ENCODE measurements around the gene EPS8L2. TPM values are rescaled to one million over a fixed set of nuclear protein-coding genes. Genes with fewer than 3 reads are reported as not detected.

EPS8L2 gene
- total and polyA plus RNA-seq, 9 of the 15 experiments (the other 6 are each of a cell fraction or from before 2014, with no cell fraction given): 0.75 to 17.0 (median 3.7) TPM

DNA sequence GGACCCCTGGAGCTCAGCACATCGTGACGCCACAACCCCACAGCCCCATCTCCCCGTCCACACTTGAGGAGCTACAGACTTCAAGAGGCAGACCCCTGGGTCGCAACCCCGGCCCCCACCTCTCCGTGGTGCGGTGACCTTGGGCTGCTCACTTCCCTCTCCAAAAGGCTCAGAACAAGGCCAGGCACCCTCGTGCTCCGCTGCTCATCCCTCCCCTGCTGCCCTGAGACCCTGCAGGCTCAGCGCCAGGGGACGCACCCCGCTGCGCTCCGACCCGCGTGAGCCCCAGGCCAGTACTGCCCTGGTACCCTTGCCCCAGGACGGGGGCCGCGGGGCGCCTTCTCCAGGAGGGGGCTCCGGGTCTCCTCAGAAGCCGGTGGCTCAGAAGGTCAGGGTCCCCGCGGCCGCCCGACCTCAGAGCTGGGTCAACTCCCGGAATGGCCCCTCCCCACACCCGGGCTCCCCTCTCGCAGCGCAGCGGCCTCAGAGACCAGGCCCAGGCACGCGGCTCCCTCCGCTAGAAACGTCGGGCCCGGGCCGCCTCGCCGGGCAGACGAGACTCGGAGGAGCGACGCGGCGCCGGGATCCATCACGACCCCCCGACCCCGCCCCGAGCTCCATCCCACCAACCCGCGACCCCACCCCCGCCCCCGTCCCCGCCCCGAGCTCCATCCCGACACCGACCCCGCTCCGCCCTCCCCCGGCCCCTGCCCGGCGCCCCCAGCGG is 70.7 kb downstream of the EPS8L2 start (continued):
- TF ChIP-seq, protein P1, sequence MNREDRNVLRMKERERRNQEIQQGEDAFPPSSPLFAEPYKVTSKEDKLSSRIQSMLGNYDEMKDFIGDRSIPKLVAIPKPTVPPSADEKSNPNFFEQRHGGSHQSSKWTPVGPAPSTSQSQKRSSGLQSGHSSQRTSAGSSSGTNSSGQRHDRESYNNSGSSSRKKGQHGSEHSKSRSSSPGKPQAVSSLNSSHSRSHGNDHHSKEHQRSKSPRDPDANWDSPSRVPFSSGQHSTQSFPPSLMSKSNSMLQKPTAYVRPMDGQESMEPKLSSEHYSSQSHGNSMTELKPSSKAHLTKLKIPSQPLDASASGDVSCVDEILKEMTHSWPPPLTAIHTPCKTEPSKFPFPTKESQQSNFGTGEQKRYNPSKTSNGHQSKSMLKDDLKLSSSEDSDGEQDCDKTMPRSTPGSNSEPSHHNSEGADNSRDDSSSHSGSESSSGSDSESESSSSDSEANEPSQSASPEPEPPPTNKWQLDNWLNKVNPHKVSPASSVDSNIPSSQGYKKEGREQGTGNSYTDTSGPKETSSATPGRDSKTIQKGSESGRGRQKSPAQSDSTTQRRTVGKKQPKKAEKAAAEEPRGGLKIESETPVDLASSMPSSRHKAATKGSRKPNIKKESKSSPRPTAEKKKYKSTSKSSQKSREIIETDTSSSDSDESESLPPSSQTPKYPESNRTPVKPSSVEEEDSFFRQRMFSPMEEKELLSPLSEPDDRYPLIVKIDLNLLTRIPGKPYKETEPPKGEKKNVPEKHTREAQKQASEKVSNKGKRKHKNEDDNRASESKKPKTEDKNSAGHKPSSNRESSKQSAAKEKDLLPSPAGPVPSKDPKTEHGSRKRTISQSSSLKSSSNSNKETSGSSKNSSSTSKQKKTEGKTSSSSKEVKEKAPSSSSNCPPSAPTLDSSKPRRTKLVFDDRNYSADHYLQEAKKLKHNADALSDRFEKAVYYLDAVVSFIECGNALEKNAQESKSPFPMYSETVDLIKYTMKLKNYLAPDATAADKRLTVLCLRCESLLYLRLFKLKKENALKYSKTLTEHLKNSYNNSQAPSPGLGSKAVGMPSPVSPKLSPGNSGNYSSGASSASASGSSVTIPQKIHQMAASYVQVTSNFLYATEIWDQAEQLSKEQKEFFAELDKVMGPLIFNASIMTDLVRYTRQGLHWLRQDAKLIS (CRISPR knock-in tag; IDR thresholded peaks at IDR 0.05): peak; percentile 84; the same call in 1 of the 2 replicates
- TF ChIP-seq MTA1 (IDR thresholded peaks at IDR 0.05; ENCODE audit: borderline replicate concordance) (no peak), FIP1L1 (IDR thresholded peaks at IDR 0.05; ENCODE audit: low read depth, low read length, poor library complexity, severe bottlenecking) (peak; percentile 58), MCM7 (IDR thresholded peaks at IDR 0.05) (no peak), ZFP30 (CRISPR knock-in tag; IDR thresholded peaks at IDR 0.05; ENCODE audit: borderline replicate concordance) (no peak), SAFB2 (IDR thresholded peaks at IDR 0.05; ENCODE audit: borderline replicate concordance, low read depth, low read length, severe bottlenecking) (no peak), SREBF2 (CRISPR knock-in tag; IDR thresholded peaks at IDR 0.05) (no peak), CREB1 (IDR thresholded peaks at IDR 0.05) (no peak), CREB1 (CRISPR knock-in tag; IDR thresholded peaks at IDR 0.05) (0 out of 2 replicates have a peak, but pooled peaks have one; percentile 10), YY1 (IDR thresholded peaks at IDR 0.05; ENCODE audit: borderline replicate concordance in 1 of 3, control insufficient read depth in 1 of 3, extremely low read depth in 1 of 3, insufficient read depth in 3 of 3, insufficient read length in 1 of 3, insufficient replicate concordance in 2 of 3, low read depth in 1 of 3, low read length in 2 of 3) (no peak), ZNF316 (IDR thresholded peaks at IDR 0.05) (no peak), ZEB2 (IDR thresholded peaks at IDR 0.05) (no peak), NBN (IDR thresholded peaks at IDR 0.05; ENCODE audit: low read depth) (no peak)
- TF ChIP-seq, protein P2, sequence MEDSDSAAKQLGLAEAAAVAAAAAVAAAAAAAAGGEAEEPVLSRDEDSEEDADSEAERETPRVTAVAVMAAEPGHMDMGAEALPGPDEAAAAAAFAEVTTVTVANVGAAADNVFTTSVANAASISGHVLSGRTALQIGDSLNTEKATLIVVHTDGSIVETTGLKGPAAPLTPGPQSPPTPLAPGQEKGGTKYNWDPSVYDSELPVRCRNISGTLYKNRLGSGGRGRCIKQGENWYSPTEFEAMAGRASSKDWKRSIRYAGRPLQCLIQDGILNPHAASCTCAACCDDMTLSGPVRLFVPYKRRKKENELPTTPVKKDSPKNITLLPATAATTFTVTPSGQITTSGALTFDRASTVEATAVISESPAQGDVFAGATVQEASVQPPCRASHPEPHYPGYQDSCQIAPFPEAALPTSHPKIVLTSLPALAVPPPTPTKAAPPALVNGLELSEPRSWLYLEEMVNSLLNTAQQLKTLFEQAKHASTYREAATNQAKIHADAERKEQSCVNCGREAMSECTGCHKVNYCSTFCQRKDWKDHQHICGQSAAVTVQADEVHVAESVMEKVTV (CRISPR knock-in tag; IDR thresholded peaks at IDR 0.05): no peak
- TF ChIP-seq, protein P3, sequence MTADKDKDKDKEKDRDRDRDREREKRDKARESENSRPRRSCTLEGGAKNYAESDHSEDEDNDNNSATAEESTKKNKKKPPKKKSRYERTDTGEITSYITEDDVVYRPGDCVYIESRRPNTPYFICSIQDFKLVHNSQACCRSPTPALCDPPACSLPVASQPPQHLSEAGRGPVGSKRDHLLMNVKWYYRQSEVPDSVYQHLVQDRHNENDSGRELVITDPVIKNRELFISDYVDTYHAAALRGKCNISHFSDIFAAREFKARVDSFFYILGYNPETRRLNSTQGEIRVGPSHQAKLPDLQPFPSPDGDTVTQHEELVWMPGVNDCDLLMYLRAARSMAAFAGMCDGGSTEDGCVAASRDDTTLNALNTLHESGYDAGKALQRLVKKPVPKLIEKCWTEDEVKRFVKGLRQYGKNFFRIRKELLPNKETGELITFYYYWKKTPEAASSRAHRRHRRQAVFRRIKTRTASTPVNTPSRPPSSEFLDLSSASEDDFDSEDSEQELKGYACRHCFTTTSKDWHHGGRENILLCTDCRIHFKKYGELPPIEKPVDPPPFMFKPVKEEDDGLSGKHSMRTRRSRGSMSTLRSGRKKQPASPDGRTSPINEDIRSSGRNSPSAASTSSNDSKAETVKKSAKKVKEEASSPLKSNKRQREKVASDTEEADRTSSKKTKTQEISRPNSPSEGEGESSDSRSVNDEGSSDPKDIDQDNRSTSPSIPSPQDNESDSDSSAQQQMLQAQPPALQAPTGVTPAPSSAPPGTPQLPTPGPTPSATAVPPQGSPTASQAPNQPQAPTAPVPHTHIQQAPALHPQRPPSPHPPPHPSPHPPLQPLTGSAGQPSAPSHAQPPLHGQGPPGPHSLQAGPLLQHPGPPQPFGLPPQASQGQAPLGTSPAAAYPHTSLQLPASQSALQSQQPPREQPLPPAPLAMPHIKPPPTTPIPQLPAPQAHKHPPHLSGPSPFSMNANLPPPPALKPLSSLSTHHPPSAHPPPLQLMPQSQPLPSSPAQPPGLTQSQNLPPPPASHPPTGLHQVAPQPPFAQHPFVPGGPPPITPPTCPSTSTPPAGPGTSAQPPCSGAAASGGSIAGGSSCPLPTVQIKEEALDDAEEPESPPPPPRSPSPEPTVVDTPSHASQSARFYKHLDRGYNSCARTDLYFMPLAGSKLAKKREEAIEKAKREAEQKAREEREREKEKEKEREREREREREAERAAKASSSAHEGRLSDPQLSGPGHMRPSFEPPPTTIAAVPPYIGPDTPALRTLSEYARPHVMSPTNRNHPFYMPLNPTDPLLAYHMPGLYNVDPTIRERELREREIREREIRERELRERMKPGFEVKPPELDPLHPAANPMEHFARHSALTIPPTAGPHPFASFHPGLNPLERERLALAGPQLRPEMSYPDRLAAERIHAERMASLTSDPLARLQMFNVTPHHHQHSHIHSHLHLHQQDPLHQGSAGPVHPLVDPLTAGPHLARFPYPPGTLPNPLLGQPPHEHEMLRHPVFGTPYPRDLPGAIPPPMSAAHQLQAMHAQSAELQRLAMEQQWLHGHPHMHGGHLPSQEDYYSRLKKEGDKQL (CRISPR knock-in tag; IDR thresholded peaks at IDR 0.05; ENCODE audit: borderline replicate concordance): no peak
- TF ChIP-seq, protein P4, sequence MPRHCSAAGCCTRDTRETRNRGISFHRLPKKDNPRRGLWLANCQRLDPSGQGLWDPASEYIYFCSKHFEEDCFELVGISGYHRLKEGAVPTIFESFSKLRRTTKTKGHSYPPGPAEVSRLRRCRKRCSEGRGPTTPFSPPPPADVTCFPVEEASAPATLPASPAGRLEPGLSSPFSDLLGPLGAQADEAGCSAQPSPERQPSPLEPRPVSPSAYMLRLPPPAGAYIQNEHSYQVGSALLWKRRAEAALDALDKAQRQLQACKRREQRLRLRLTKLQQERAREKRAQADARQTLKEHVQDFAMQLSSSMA (CRISPR knock-in tag; IDR thresholded peaks at IDR 0.05): no peak
